CD14-positive monocyte (primary cell): ENCODE results near the gene NFYC. TPM values are rescaled to one million over a fixed set of nuclear protein-coding genes. Genes with fewer than 3 reads are reported as not detected.

Experiments used
- DNase-seq, 3 donors: peaks; one replicate each; pipeline ENCODE4 v3.0.0-alpha.2; 2011 to 2022
- H2AFZ ChIP-seq: 2 replicates; pipeline ENCODE4 v1.6.0; 2012; ENCODE audit warnings: mild to moderate bottlenecking, low read depth, low read length, inconsistent platforms; ENCODE audit not compliant: insufficient read depth, poor library complexity, severe bottlenecking
- H3K27ac ChIP-seq, 2 donors: 1 replicate in 1 of 2; 2 replicates in 1 of 2; pipeline ENCODE4 v1.5.1; 2012 to 2013; ENCODE audit warnings: low read length in 2 of 2, control low read depth in 1 of 2, inconsistent platforms in 1 of 2, low read depth in 1 of 2, mild to moderate bottlenecking in 1 of 2
- H3K27me3 ChIP-seq, 2 donors: one replicate each; pipeline versions ENCODE4 v1.6.0 to v1.6.1; 2011 to 2013; ENCODE audit warnings: low read length in 2 of 2; ENCODE audit not compliant: control insufficient read depth in 2 of 2, insufficient read depth in 2 of 2
- H3K36me3 ChIP-seq, 2 donors: replicated peaks in 1 of 2; 1 replicate in 1 of 2; 2 replicates in 1 of 2; pipeline versions ENCODE4 v1.5.1 to v1.6.1; 2012 to 2013; ENCODE audit warnings: low read length in 2 of 2, control low read depth in 1 of 2, inconsistent platforms in 1 of 2, mild to moderate bottlenecking in 1 of 2; ENCODE audit not compliant: insufficient read depth in 2 of 2, control insufficient read depth in 1 of 2
- H3K4me1 ChIP-seq, 2 donors: 1 replicate in 1 of 2; 2 replicates in 1 of 2; pipeline versions ENCODE4 v1.5.1 to v1.6.1; 2012 to 2013; ENCODE audit warnings: low read length in 2 of 2, control low read depth in 1 of 2, inconsistent platforms in 1 of 2, mild to moderate bottlenecking in 1 of 2, moderate library complexity in 1 of 2; ENCODE audit not compliant: insufficient read depth in 2 of 2, control insufficient read depth in 1 of 2
- H3K4me2 ChIP-seq: replicated peaks from 2 replicates; pipeline ENCODE3; 2012; ENCODE audit warnings: low read length, moderate library complexity, mild to moderate bottlenecking; ENCODE audit not compliant: poor library complexity, severe bottlenecking; ENCODE audit errors: extremely low read depth
- H3K4me3 ChIP-seq, 3 experiments: fragments of 200-600 bp in 1 of 3; sonication (generic) in 1 of 3; replicated peaks in 1 of 3; 1 replicate in 2 of 3; 2 replicates in 1 of 3; pipeline ENCODE4 v1.5.1; 2011 to 2013; ENCODE audit warnings: low read length in 3 of 3, mild to moderate bottlenecking in 3 of 3, control low read depth in 2 of 3, low read depth in 2 of 3, inconsistent platforms in 1 of 3, moderate library complexity in 1 of 3
- H3K79me2 ChIP-seq: 2 replicates; pipeline ENCODE4 v1.6.0; 2012; ENCODE audit warnings: mild to moderate bottlenecking, control low read depth, inconsistent platforms, low read length, moderate library complexity; ENCODE audit not compliant: insufficient read depth
- H3K9ac ChIP-seq: 2 replicates; pipeline ENCODE4 v1.6.0; 2017; ENCODE audit warnings: low read length, mild to moderate bottlenecking; ENCODE audit not compliant: insufficient read depth, poor library complexity, severe bottlenecking
- H3K9me3 ChIP-seq, 2 donors: replicated peaks in 1 of 2; 1 replicate in 1 of 2; 2 replicates in 1 of 2; pipeline versions ENCODE4 v1.5.1 to v1.6.1; 2012 to 2013; ENCODE audit warnings: low read length in 2 of 2, control low read depth in 1 of 2; ENCODE audit not compliant: control insufficient read depth in 1 of 2, insufficient read depth in 1 of 2
- H4K20me1 ChIP-seq: 2 replicates; pipeline ENCODE4 v1.6.0; 2012; ENCODE audit warnings: mild to moderate bottlenecking, low read length, control low read depth, moderate library complexity; ENCODE audit not compliant: insufficient read depth
- H3K27ac Mint-ChIP-seq, 7 donors: one replicate each; pipeline ENCODE4 v1.8.0; 2020; ENCODE audit warnings: mild to moderate bottlenecking in 7 of 7, mixed read lengths in 7 of 7, moderate library complexity in 6 of 7, inconsistent platforms in 2 of 7
- H3K27me3 Mint-ChIP-seq, 3 donors: one replicate each; pipeline ENCODE4 v1.8.0; 2021 to 2022; ENCODE audit warnings: low read depth in 3 of 3, mild to moderate bottlenecking in 3 of 3, mixed read lengths in 3 of 3, moderate library complexity in 3 of 3, inconsistent platforms in 1 of 3
- H3K36me3 Mint-ChIP-seq, 2 donors: one replicate each; pipeline ENCODE4 v1.8.0; 2020; ENCODE audit warnings: mixed read lengths in 2 of 2, inconsistent platforms in 1 of 2, mild to moderate bottlenecking in 1 of 2
- H3K4me1 Mint-ChIP-seq: one replicate; pipeline ENCODE4 v1.8.0; 2020; ENCODE audit warnings: mild to moderate bottlenecking, mixed read lengths
- H3K4me3 Mint-ChIP-seq, 2 donors: one replicate each; pipeline ENCODE4 v1.8.0; 2020; ENCODE audit warnings: mild to moderate bottlenecking in 2 of 2, mixed read lengths in 2 of 2, moderate library complexity in 1 of 2
- H3K9me3 Mint-ChIP-seq, 7 donors: one replicate each; pipeline ENCODE4 v1.8.0; 2020 to 2022; ENCODE audit warnings: mixed read lengths in 7 of 7, mild to moderate bottlenecking in 6 of 7, moderate library complexity in 6 of 7, inconsistent platforms in 2 of 7
- WGBS: methylation state at CpG from one replicate; pipeline ENCODE4 v1.1.5; 2013; ENCODE audit warnings: missing lambda C conversion rate; ENCODE audit not compliant: insufficient coverage; 5-methylcytosine and 5-hydroxymethylcytosine counted together
- intact Hi-C, 2 donors: fragments of 100-400 bp; cut with micrococcal nuclease; formaldehyde crosslinking; loops; one replicate each; pipeline versions ENCODE4 v1.15.0 to v1.15.1; 2023
- polyA plus RNA-seq, 3 donors: library from polyadenylated mRNA; depleted of rRNA in 1 of 3; unstranded in 2 of 3; stranded (reverse) in 1 of 3; fragments of 300-500 nt in 2 of 3; fragments of >200 nt in 1 of 3; fragmentation: Illumina TruSeq in 2 of 3; gene quantifications; 1 replicate in 2 of 3; 2 replicates in 1 of 3; pipeline ENCODE4 v1.2.3, GENCODE V29; 2012 to 2021
- TF ChIP-seq, protein P1 (sequence below): fragments of 200-600 bp; IDR thresholded peaks from one replicate; pipeline ENCODE4 v1.8.0; 2022; ENCODE audit warnings: antibody characterized with exemption, mild to moderate bottlenecking

NFYC gene
- polyA plus RNA-seq, 3 donors: 61.2 to 142 (median 68.2) TPM

DNA sequence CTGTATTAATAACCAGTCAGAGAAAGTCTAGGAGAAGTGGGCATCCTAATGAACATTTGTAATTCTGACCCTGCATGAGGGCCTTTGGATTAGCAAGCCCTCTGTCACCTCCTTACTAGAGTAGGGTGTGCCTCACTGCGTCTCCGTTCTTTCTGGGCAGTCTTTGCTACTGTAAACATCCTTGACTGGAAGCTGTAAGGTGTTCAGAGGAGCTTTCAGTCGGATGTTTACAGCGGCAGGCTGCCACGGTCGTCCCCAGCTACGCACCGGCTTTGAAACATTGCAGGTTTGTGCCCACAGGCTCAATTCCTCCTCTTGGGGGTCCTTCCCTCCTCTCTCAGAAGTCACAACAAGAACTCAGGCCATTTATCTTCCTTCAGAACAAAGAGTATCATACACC, 62.7 kb downstream of the NFYC start:
- peaks cover 92 to 100% of the 10 kb centered on the region in 2 donors for H3K36me3 ChIP-seq
- Mint-ChIP-seq H3K36me3 (peaks cover 90 to 93% of the 10 kb centered on the region in 2 donors), H3K27me3 (peaks cover 0 to 2% (median 0%) of the 10 kb centered on the region in 3 donors), H3K4me3 (no peak overlapping the region), H3K9me3 (no peaks in the 10 kb centered on the region), H3K27ac (peak overlapping the region in 1 of 7 donors; percentile 32), H3K4me1 (no peaks in the 10 kb centered on the region)
- no peak overlapping the region for H3K9ac ChIP-seq
- no peak for DNase-seq
- H3K79me2 ChIP-seq: no peaks in the 10 kb centered on the region
- H4K20me1 ChIP-seq: peaks cover 40% of the 10 kb centered on the region
- no peaks in the 10 kb centered on the region for H3K27me3 ChIP-seq
- no peak overlapping the region for H2AFZ ChIP-seq
- H3K27ac ChIP-seq: no peak overlapping the region
- no peak overlapping the region for H3K4me2 ChIP-seq
- WGBS: 98% methylated on average over 6 of the region's 8 CpGs
- H3K4me3 ChIP-seq: no peak overlapping the region
- intact Hi-C loops: no loop called here
- TF ChIP-seq, protein P1, sequence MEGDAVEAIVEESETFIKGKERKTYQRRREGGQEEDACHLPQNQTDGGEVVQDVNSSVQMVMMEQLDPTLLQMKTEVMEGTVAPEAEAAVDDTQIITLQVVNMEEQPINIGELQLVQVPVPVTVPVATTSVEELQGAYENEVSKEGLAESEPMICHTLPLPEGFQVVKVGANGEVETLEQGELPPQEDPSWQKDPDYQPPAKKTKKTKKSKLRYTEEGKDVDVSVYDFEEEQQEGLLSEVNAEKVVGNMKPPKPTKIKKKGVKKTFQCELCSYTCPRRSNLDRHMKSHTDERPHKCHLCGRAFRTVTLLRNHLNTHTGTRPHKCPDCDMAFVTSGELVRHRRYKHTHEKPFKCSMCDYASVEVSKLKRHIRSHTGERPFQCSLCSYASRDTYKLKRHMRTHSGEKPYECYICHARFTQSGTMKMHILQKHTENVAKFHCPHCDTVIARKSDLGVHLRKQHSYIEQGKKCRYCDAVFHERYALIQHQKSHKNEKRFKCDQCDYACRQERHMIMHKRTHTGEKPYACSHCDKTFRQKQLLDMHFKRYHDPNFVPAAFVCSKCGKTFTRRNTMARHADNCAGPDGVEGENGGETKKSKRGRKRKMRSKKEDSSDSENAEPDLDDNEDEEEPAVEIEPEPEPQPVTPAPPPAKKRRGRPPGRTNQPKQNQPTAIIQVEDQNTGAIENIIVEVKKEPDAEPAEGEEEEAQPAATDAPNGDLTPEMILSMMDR: no peak
- no peaks in the 10 kb centered on the region for H3K4me1 ChIP-seq
- no peaks in the 10 kb centered on the region for H3K9me3 ChIP-seq

DNA sequence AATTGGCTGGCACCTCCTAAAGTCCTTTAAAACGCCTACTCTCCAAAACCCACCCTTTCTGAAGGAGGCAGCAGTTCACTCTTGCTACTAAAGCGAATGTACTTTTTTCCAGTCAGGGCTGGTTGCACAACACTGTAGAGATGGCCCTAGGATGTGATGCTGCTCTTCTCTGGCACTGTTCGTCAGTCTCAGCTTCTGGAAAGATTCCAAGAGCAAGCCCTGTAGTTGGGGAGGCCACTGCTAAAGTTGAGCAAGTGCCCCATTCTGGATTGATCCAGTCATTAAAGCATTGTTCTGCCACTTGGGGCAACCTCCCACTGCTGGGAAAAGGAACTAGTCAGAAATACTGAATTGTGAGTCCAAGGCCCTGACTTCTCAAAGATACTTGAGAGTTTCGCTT, 63.6 kb downstream of the NFYC start:
- TF ChIP-seq, protein P1: no peak
- Histone ChIP-seq H3K27me3 (no peaks in the 10 kb centered on the region), H3K36me3 (peaks cover 92 to 100% of the 10 kb centered on the region in 2 donors), H2AFZ (no peak overlapping the region), H3K27ac (peak overlapping the region in 1 of 2 donors; percentile 49), H3K9ac (no peak overlapping the region), H4K20me1 (peaks cover 37% of the 10 kb centered on the region), H3K79me2 (no peaks in the 10 kb centered on the region), H3K9me3 (no peaks in the 10 kb centered on the region), H3K4me2 (no peak overlapping the region), H3K4me3 (no peak overlapping the region), H3K4me1 (no peaks in the 10 kb centered on the region)
- DNase-seq: peak; percentile 3 to 15 (median 12)
- Mint-ChIP-seq H3K9me3 (no peaks in the 10 kb centered on the region), H3K27ac (peak overlapping the region in 4 of 7 donors; percentile 32 to 82 (median 60)), H3K36me3 (peaks cover 90 to 93% of the 10 kb centered on the region in 2 donors), H3K4me3 (no peak overlapping the region), H3K4me1 (no peaks in the 10 kb centered on the region), H3K27me3 (peaks cover 0 to 2% (median 0%) of the 10 kb centered on the region in 3 donors)
- 49% methylated on average over 4 of the region's 4 CpGs for WGBS
- intact Hi-C loops: no loop called here
